ENCODE results near the gene SMCO4. TPM values are rescaled to one million over a fixed set of nuclear protein-coding genes. Genes with fewer than 3 reads are reported as not detected.
A peak's percentile ranks its signal among the peaks of the same experiment; 100 is the strongest.

SMCO4 gene
- total and polyA plus RNA-seq, 2 donors (not counting 1 experiment from before 2014, with no cell fraction given), result 3.6 to 5.1 TPM

GRCh38 chr11:93545566-93545965, 2.4 kb upstream of the SMCO4 start:
- no peak overlapping the region for H2AFZ ChIP-seq (ENCODE audit: insufficient read depth, low read depth, low read length, poor library complexity, severe bottlenecking)
- POLR2A ChIA-PET, result no interaction called here
- ATAC-seq (ENCODE audit: low read depth) (no peak), DNase-seq (no peak)
- CTCF ChIA-PET, result interaction anchor here (0.6 to 1.2 kb wide), 3 partner anchors 52 to 348 kb away, joined by 3 read pairs; partner anchors contain the start of gene SLC36A4
- no peak overlapping the region for H3K4me3 ChIP-seq (ENCODE audit: control extremely low read depth in 1 of 5, extremely low read depth in 1 of 5, insufficient read depth in 1 of 5, low read depth in 2 of 5, low read length in 4 of 5)
- peaks cover 0 to 9% (median 1%) of the 10 kb centered on the region in 4 experiments for H3K27me3 ChIP-seq (replicated peaks in 1 of 4; ENCODE audit: control extremely low read depth in 1 of 4, control insufficient read depth in 3 of 4, insufficient read depth in 4 of 4, low read length in 3 of 4)
- Mint-ChIP-seq H3K4me3 (no peak overlapping the region), H3K27ac (no peak overlapping the region), H3K27me3 (peaks cover 22% of the 10 kb centered on the region), H3K4me1 (peaks cover 17% of the 10 kb centered on the region), H3K9me3 (ENCODE audit: insufficient read depth) (no peaks in the 10 kb centered on the region)
- H3K4me1 ChIP-seq (ENCODE audit: control insufficient read depth in 2 of 2, insufficient read depth in 2 of 2, low read length in 2 of 2), result peaks cover 8 to 14% of the 10 kb centered on the region in 2 donors
- no peak overlapping the region for H3K27ac ChIP-seq (ENCODE audit: low read length in 2 of 2)
- no peaks in the 10 kb centered on the region for H4K20me1 ChIP-seq (ENCODE audit: control insufficient read depth, insufficient read depth, low read length, poor library complexity, severe bottlenecking)
- 67% methylated on average over 2 of the region's 2 CpGs for WGBS (ENCODE audit: insufficient coverage)
- no peak overlapping the region for H3K4me2 ChIP-seq (replicated peaks; ENCODE audit: low read depth, low read length, poor library complexity, severe bottlenecking)
- intact Hi-C loops (cut with micrococcal nuclease), result no loop called here
- no peaks in the 10 kb centered on the region for H3K36me3 ChIP-seq (replicated peaks in 1 of 2; ENCODE audit: control extremely low read depth in 1 of 2, control insufficient read depth in 1 of 2, extremely low read depth in 1 of 2, insufficient read depth in 2 of 2, low read length in 1 of 2)
- TF ChIP-seq CTCF (IDR thresholded peaks at IDR 0.05) (no peak), EZH2 (IDR thresholded peaks at IDR 0.05; ENCODE audit: borderline replicate concordance, insufficient read depth, low read depth, low read length, poor library complexity, severe bottlenecking) (no peak)
- H3K9me3 ChIP-seq (ENCODE audit: control extremely low read depth in 1 of 3, control insufficient read depth in 2 of 3, insufficient read depth in 1 of 3, low read length in 2 of 3), result no peaks in the 10 kb centered on the region
- H3K9ac ChIP-seq (ENCODE audit: low read length), result no peak overlapping the region
- no peaks in the 10 kb centered on the region for H3K79me2 ChIP-seq (ENCODE audit: control insufficient read depth, insufficient read depth, low read length)

GRCh38 chr11:93542811-93543229, 371 bp downstream of the SMCO4 start:
- Histone ChIP-seq H3K79me2 (ENCODE audit: control insufficient read depth, insufficient read depth, low read length) (no peaks in the 10 kb centered on the region), H2AFZ (ENCODE audit: insufficient read depth, low read depth, low read length, poor library complexity, severe bottlenecking) (peak overlapping the region; percentile 83), H3K4me2 (replicated peaks; ENCODE audit: low read depth, low read length, poor library complexity, severe bottlenecking) (peak overlapping the region; percentile 95), H3K9ac (ENCODE audit: low read length) (peak overlapping the region; percentile 77), H4K20me1 (ENCODE audit: control insufficient read depth, insufficient read depth, low read length, poor library complexity, severe bottlenecking) (no peaks in the 10 kb centered on the region), H3K36me3 (replicated peaks in 1 of 2; ENCODE audit: control extremely low read depth in 1 of 2, control insufficient read depth in 1 of 2, extremely low read depth in 1 of 2, insufficient read depth in 2 of 2, low read length in 1 of 2) (no peaks in the 10 kb centered on the region), H3K9me3 (ENCODE audit: control extremely low read depth in 1 of 3, control insufficient read depth in 2 of 3, insufficient read depth in 1 of 3, low read length in 2 of 3) (no peaks in the 10 kb centered on the region), H3K27me3 (replicated peaks in 1 of 4; ENCODE audit: control extremely low read depth in 1 of 4, control insufficient read depth in 3 of 4, insufficient read depth in 4 of 4, low read length in 3 of 4) (peaks cover 0 to 7% (median 0%) of the 10 kb centered on the region in 4 experiments), H3K4me1 (ENCODE audit: control insufficient read depth in 2 of 2, insufficient read depth in 2 of 2, low read length in 2 of 2) (peaks cover 8 to 14% of the 10 kb centered on the region in 2 donors), H3K4me3 (ENCODE audit: control extremely low read depth in 1 of 5, extremely low read depth in 1 of 5, insufficient read depth in 1 of 5, low read depth in 2 of 5, low read length in 4 of 5) (peak overlapping the region; percentile 21 to 78 (median 62)), H3K27ac (ENCODE audit: low read length in 2 of 2) (peak overlapping the region in 1 of 2 donors; percentile 15)
- H3K4me1 Mint-ChIP-seq, result peaks cover 17% of the 10 kb centered on the region
- peaks cover 18% of the 10 kb centered on the region for H3K27me3 Mint-ChIP-seq
- no peaks in the 10 kb centered on the region for H3K9me3 Mint-ChIP-seq (ENCODE audit: insufficient read depth)
- intact Hi-C loops (cut with micrococcal nuclease), result loop anchor here (1.0 to 5.0 kb wide), 2 partner anchors 109 to 309 kb away; no protein-coding TSS in a partner anchor
- under 1% methylated on average over 59 of the region's 59 CpGs for WGBS (ENCODE audit: insufficient coverage)
- ATAC-seq (ENCODE audit: low read depth), result peak; percentile 41
- no peak for DNase-seq
- TF ChIP-seq EZH2 (IDR thresholded peaks at IDR 0.05; ENCODE audit: borderline replicate concordance, insufficient read depth, low read depth, low read length, poor library complexity, severe bottlenecking), result no peak
- no peak for TF ChIP-seq CTCF (IDR thresholded peaks at IDR 0.05)
- H3K4me3 Mint-ChIP-seq, result peak overlapping the region; percentile 90
- ChIA-PET CTCF (interaction anchor here (1.2 to 2.6 kb wide), 3 partner anchors 16 to 308 kb away, joined by 4 to 23 read pairs (median 7); no protein-coding TSS in a partner anchor), POLR2A (no interaction called here)
- peak overlapping the region; percentile 61 for H3K27ac Mint-ChIP-seq
